Activated CD8-positive, alpha-beta memory T cell treated with anti-CD3 and anti-CD28 coated beads for 24 hours (primary cell): Measurements from ENCODE around the gene LRRC25.

Source experiments
- DNase-seq: peaks from one replicate; pipeline ENCODE4 v3.0.0-alpha.2; 2020

Gene LRRC25

DNA sequence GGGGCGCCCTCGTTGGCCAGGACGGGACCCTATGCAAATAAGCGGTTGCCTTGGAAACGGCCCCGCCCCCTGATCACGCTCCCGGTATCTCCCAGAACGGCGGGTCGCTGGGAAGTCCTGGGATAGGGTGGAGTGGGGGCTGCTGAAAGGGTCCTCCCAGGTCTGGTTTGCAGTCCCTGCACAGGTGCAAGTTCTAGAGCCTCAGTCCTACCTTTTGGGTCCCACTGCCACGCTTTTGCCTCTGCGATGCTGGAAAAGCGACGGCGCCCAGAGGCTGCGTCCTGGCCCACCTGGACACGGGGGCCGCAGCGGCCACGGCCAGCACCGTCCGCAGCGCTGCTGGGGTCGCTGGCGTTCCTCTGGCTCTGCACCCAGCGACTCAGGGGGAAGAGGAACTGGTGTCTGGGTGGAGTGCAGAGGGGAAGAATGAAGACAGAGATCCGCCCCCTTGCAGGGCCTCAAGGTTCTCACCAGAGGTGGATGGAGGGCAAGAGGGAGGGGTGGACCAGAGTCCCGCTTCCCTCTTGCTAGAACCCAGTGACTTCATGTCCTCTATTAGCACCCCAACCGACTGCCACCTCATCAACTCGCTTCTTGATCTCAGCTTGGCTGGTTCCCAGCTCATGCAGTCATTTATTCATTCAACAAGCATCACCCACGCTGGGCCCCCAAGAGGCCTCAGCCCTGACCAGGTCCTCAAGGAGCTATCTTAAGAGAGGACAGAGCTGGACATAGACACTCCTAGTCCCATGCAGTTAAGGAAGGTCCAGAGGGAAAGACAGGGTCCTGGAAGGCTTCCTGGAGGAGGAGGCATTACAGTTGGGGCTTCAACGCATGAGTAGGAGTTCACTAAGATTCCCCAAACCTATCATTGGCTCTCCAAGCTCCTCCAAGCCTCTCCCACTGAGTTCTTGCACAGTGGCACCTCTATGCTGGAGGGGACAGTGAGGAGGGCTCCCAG, at the start of gene LRRC25:
TSS of gene LRRC25 (minus strand) at position 381 of the 961 bp plus-strand sequence. CDS start 659 bp downstream, outside the sequence.
- no peak for DNase-seq

DNA sequence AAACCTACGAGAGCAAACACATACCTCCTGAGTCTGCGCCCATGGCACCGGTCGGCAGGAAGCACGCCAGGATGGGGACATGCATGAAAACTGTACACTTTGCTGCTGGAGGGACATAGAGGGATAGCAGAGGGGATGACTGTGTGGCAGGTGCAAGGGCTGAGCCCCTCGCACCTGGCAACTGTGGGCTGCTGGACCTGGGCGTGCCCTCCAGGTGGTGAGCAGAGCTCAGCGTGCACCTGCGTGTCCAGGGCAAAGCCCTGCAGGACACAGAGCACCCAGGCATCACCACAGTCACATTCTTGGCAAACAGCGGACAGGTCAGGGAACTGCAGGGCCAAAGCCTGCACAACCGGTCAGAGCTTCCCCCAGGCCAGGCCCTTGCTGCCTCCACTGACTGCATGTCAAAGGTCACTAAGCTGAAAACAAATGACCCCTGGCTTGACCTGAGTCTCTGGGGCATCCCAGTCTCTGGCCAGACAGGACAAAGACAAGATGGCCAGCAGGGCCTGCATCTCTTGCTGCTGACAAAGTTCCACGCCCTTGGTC, 49.5 kb upstream of the LRRC25 start:
- no peak for DNase-seq

DNA sequence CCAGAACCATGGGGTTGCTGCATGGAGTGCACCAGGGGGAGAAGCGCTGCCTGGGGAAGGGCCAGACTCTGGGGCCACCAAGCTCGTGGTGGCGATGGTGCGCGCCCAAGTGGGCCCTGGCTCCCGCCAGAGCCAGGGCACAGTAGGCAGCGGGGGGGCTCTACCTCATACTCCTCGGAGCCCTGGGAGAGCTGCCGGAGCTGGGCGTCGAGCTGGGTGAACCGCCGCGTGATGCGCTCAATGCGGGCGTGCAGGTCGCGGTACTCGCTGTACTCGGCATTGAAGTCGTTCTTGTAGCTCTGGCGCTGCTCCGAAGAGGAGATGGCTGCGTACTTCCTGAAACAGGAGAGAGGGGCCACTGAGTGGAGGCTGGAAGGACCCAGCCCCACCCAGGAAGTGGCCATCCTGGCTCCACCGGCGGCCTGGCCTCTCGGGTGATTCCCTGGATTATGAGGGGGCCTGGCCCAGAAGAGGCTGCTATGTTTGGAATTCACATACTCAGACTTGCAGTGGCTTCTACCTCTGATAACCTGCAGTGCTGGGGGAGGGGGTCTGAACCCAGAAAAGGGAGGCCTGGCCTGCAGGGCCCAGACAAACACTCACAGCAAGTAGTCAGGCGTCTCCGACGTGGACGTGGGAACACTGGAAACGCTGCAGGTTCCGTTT, 48.9 kb upstream of the LRRC25 start:
- no peak for DNase-seq

DNA sequence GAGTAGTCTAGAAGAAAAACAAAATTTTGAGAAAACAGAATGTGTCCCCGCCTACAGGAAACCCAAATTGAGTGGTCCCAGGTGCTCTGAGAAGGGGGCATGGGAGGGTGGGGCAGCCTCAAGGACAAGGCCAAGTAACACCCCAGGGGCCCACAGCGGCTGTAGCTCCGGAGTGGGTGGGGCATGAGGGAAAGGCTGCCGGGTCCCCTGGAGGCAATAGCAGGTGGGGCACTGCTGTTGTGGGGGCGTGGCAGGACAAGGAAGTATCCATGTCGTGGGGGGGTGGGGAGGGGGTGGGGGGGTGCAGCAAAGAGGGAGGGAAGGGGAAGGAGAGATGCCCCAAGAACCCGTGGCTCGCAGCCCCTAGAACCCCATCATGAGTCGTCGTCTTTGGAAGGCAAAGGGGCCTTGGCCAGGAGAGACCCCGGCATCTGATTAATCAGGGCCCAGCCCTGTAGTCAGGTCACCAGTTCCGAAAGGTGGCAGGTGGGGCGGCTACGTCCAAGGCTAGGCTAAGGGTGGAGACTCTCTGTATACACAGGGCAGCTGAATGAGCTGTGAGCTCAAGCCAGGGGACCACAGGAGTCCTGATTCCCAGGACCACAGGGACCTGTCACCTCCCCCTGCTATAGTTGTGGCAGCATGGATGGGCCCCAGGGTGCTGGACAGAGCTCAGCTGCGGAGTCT, 48.0 kb upstream of the LRRC25 start:
- DNase-seq = no peak

DNA sequence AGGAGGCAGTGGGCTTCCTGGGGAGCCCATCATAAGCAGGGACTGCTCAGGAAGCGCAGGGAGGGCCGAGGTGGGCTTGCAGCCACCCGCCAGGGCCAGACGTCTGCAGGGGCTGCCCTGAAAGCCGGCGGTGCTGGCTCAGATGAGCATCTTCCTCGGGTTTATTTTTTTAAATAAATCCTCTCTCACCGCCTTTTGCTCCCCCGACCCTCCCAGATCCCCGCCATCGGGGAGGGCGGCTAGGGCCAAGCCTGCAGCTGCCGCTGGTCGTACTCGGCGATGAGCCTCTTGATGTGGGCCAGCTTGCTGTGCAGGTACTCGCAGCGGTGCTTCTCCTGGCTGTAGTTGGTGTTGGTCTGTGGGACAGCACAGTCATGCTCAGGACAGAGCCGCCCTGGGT, 47.1 kb upstream of the LRRC25 start:
- no peak for DNase-seq

DNA sequence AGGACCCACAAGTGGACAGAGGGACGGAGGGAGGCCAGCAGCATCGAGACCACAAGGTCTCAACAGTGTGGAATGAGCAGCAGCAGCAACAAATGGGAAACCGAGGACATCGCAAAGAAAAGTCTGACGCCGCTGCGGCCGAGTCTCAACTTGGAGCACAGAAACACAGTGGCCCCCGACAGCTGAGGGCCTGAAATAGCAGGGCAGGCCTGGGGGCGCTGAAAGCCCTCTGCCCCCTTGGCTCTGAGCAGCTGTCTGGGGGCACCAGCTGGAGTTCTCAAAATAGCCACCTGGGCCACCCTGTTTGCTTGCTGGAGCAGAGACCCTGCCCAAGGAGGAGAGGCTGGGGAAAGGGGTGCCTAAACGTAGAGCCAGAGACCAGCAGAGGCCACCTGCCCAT, 46.4 kb upstream of the LRRC25 start:
- no peak for DNase-seq

DNA sequence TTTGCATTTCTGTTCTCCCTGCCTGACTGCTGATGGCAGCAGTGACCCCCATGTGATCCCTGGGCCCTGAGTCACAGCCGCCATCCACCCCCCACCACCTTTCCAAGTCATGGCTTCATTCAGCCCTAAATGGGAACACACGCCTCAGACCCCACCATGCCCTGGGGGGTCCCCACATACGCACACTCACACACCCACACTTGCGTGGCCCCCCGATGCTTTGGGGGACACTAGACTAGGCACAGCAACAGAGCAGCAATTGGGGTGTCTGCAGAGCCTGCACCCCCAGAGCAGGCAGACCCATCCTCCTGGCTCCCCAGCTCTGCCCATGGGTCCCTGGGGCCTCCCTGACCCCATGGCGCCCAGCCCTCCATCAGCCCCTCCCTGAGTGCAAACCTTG, 46.0 kb upstream of the LRRC25 start:
- DNase-seq = no peak

DNA sequence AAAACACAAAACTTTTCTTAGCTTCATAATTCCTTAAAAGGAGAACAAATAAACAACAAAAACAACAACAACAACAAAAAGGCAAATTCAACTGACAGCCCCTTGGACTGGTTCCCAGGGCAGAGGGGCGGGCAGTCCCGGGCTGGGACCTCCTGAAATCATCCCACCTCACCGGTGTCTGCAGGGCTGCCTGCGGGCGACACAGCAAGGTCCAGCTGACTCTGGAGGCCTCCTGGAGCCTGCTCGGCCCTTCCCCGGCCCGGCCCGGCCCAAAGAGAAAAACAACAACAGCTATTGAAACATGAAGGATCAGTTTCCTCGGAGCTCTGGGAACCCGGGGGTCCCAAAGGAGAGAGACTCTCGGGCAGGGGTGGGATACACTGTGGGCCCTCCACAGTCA, 45.5 kb upstream of the LRRC25 start:
- DNase-seq = no peak

DNA sequence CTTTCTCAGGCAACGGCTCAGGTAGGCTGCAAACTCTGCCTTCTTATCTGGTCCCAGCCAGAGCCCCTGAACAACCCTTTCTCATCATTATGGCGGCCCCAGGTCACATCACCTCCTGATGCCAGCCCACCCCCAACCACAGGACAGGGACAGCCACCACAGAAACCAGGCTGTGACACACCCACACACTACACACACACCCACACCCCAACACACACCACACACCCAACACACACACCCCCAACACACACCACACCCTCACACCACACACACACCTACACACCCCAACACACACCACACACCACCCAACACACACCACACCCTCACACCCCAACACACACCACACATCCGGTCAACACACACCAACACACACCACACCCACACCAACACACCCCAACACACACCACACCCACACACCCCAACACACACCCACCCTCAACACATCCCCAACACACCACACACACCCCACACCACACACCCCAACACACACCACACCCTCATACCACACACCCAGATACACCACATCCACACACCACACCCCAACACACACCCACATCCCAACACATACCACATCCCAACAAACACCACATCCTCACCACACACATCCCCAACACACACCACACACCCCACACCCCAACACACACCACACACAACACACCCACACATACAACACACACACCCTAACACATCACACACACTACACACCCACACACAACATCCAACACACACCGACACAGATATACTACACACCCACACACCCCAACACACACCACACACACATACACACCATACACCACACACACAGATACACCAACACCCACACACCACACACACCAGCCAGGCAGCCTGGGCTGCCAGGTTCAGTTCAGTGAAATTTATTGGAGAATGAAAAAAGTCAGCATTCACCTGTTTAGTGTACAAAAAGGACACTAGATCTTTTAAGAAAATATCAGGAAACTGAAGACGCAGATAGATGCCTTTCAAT, 44.7 kb upstream of the LRRC25 start:
- no peak for DNase-seq

DNA sequence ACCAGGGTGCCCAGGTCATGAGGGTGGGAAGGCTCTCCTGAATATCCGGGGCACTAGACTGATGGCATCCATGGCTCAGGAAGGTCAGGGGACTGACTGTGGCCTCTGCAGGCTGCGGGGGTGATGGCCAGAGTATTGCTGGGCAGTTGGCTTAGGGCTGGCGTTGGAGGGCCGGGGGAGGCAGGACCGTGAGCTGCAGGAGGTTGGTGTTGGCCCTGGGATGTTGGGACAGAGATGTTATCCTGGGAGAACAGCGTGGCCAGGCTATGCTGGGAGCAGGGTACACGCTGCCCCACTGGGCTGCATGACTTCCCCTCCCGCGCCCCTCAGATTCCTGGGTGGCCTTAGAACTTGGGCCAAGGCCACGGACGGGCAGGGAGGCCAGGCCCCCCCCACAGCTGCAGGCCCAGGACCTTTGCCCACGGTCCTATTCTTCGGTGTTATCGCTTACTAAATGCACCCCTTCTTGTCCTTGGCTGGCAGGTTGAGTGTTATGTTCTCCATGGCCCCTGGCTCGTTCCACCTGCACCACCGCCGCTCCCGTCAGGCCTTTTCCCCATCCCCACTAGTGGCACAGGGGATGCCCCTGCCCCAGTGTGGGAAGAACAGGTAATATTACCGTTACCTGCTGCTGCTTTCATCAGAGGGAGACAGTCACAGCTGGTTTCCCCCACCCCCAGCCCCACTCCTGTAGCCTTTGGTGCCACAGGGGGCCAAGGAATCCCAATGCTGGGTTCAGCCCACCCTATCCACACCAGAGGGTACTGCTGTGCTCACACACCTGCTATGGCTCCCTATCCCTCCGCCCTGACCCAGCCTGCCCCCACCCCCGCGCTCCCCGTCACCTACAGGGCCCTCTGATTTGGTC, 43.7 kb upstream of the LRRC25 start:
- DNase-seq = no peak

DNA sequence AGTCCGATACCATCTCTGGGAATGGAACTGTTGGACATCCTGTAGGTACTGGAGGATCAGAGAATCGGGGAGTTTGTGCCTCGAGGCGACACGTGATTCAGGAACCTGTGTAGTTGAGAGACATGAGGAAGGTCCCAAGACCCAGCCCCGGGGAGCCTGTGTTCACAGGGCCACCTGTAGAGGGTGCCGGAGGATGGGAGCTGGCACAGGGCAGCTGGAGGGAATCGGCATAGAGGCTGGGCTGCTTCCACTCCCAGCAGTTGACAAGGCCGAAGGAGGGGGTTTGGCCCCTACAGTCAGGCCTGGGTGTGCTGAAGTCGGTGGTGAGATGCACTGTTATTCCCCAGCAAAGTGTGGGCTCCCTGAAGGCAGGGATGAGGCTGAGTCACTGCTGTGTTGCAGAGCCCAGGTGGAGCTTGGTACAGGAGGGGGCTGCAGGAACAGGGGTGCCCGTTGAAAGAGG, 43.0 kb upstream of the LRRC25 start:
- DNase-seq = no peak

DNA sequence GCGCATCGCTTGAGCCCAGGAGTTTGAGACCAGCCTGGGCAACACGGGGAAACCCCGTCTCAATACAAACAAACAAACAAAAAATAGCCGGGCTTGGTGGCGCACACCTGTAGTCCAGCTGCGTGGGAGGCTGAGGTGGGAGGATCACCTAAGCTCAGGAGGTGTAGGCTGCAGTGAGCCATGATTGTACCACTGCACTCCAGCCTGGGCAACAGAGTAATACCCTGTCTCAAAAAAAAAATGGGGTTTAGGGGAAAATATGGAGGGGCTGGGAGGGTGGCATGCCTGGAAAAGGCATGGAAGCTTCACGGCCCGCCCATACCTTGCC, 42.5 kb upstream of the LRRC25 start:
- no peak for DNase-seq

DNA sequence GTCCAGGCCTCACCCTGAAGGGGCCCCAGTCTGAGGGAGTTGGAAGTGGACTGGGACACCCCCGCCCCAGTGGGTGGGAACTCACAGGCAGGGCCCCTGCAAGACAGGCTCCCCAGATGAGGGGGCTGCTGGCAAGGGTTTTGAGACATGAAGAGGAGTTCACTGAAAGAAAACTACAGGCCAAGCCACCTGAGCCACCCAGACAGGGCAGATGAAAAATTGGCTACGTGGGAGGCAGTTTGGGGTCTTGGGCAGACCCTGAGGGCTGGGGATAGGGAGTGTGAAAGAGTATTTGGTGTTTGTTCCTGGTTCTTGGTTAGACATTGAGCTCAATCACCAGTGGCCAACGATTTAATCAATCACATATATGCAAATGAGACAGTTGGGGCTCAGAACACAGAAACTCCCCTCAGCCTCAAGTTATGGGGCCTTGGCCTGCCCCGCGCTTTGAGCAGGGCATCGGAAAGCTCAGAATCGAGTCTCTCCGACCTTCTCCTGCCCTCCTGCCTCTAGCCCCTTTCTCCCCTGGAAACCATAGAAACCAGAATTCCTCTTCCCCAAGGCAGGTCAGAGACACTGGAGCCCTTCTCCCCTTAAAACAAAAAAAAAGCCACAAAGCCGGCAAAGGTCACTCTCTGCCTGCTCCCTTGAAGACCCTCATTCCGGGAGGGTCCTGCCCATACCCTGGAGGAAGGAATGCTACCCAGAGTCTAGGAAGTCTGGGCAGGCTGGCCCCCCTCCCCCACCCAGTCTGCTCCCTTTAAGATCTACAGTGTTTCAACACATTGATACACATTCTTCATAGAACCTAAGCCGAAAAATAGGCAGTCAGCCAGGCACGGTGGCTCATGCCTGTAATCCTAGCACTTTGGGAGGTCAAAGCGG, 41.8 kb upstream of the LRRC25 start:
- no peak for DNase-seq

DNA sequence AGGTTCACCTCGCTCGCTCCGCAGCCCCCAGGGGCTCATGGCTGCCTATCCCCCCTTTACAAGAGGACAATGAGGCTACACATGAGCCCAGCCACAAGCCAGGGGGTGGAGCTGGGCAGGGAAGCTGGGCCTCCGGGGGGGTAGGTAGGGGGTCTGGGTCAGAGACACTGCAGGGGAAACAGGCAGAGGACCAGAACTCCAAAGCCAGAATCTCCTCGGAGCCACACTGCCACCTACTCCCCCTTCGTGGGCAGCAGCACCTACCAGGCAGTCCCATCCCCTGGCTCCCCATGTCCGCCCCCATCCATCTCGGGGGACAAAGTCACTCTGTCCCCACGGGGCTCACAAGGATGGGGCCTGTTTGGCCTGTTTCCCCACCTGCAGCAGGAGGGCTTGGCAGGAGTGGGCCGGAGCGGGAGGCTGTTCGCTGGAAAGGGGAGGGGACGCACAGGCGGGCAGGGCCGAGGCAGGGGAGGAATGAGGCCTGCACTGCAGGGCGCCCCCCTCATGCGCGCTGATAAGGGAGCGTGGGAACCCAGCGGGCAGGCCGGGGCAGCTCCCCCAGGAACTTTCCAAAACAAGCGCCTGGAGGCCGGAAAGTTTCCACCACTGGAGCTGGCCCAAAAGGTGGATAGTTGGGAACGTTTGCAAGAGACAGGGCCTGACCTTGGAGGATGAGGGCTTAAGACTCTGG, 41.1 kb upstream of the LRRC25 start:
- DNase-seq = no peak

DNA sequence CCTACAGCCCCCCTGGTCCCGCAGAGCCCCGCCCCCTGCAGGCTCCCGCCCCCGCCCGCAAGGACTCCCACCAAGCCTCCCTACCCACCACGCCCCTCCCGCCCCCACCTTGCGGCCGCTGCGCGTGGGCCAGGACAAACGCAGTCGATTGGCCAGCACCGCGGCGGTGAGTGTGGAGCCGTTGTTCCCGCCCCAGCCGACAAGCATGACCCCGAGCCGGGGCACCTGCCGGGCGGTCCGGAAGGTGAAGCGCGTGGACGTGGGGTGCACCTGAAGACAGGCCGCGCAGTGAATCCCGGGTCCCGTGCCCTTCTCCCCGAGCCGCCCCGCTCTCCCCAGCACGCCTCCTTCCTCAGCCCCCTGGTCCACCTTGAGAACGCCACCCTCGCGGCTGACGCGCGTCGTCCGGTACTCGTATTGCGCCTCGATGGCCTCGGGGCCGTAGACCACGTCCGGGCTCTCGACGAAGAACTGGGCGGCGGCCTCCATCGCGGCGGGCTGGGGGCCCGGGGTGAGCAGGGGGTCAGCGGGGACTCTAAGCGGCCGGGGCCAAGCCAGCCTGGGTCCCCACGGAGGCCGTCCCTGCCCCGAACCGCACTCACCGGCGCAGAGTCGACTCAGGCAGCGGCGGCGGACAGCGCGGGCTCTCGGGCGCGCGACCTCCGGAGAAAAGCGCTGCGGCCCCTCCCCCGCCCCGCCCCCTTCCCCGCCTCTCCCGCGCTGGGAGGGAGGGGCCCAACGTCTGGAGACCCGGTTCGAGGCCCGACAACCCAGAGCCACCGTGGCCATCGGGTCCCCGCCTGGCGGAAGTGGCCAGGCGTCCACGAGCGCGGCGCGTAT, 40.3 kb upstream of the LRRC25 start, which contains the start of gene ISYNA1:
TSS of gene ISYNA1 (minus strand) at position 643 of the 840 bp plus-strand sequence. CDS start at position 489, 154 bp downstream.
- peak; percentile 79 for DNase-seq

DNA sequence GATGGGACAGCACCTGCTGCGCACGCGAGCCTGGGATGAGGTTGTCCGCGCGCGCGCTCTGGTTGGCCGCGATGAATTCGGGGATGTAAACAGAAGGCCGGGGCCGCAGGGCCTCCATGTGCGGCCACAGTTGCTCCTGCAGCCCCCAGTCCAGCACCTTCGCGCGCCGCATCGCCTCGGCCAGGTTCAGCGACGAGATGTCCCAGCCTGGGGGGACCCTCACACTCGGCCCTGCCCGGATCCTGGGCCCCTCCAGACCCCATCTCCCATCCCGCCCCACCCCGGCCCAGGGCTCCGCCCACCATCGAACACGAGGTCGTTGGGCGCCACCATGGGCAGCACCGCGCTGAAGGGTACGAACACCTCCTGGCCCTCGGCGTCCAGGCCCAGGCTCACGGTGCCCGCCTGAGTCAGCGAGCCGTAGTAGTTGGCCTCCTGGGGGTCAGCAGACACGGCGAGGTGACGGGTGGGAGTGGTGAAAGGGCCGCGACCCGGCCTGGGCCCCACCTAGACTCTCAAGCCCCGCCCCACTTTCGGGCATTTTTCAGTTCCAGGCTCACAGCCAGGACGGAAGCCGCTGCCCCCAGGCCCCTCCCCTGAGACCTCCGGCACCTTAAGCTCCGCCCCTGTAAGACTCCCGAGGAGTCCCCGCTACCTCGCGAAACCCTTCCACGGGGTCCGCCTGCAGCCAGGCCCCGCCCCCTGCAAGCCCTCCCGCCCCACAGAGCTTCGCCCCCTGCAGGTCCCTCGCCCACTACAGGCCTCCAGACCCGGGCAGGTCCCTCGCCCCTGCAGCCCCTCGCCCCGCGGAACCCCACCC, 39.5 kb upstream of the LRRC25 start:
- DNase-seq = peak; percentile 91
